ENCODE data around the gene MEIS1. TPM values are rescaled to one million over a fixed set of nuclear protein-coding genes. Genes with fewer than 3 reads are reported as not detected.

Gene MEIS1
- polyA plus RNA-seq, 2 donors: 16.8 to 30.4 TPM

GRCh38 chr2:66595556-66595955, 160.6 kb downstream of the MEIS1 start:
- Histone ChIP-seq H3K4me3 (ENCODE audit: low read depth in 1 of 2, low read length in 2 of 2) (no peak overlapping the region), H3K27ac (ENCODE audit: low read depth in 2 of 2, low read length in 1 of 2) (no peak overlapping the region), H3K36me3 (ENCODE audit: control insufficient read depth in 2 of 2, insufficient read depth in 2 of 2, low read length in 1 of 2) (no peaks in the 10 kb centered on the region), H3K4me1 (ENCODE audit: control insufficient read depth in 2 of 2, insufficient read depth in 2 of 2, low read length in 1 of 2) (no peaks in the 10 kb centered on the region), H3K9me3 (ENCODE audit: control insufficient read depth in 2 of 2, insufficient read depth in 1 of 2, low read depth in 1 of 2, low read length in 1 of 2) (no peaks in the 10 kb centered on the region), H3K27me3 (ENCODE audit: control insufficient read depth in 1 of 2, insufficient read depth in 2 of 2, low read length in 2 of 2) (no peaks in the 10 kb centered on the region)
- WGBS, 2 donors: 48 to 50% methylated on average over 2 of the region's 2 CpGs

GRCh38 chr2:66596256-66596655, 161.3 kb downstream of the MEIS1 start:
- 88 to 90% methylated on average over 2 of the region's 2 CpGs for WGBS, 2 donors

GRCh38 chr2:66601624-66602023, 166.7 kb downstream of the MEIS1 start:
- H3K36me3 ChIP-seq (ENCODE audit: control insufficient read depth in 2 of 2, insufficient read depth in 2 of 2, low read length in 1 of 2): no peaks in the 10 kb centered on the region
- H3K9me3 ChIP-seq (ENCODE audit: control insufficient read depth in 2 of 2, insufficient read depth in 1 of 2, low read depth in 1 of 2, low read length in 1 of 2): no peaks in the 10 kb centered on the region
- no peak overlapping the region for H3K27ac ChIP-seq (ENCODE audit: low read depth in 2 of 2, low read length in 1 of 2)
- WGBS, 2 donors: 45 to 52% methylated on average over 4 of the region's 4 CpGs
- no peak overlapping the region for H3K4me3 ChIP-seq (ENCODE audit: low read depth in 1 of 2, low read length in 2 of 2)
- H3K4me1 ChIP-seq (ENCODE audit: control insufficient read depth in 2 of 2, insufficient read depth in 2 of 2, low read length in 1 of 2): no peaks in the 10 kb centered on the region
- no peaks in the 10 kb centered on the region for H3K27me3 ChIP-seq (ENCODE audit: control insufficient read depth in 1 of 2, insufficient read depth in 2 of 2, low read length in 2 of 2)

More at GRCh38 chr2:66596256-66596655, 161.3 kb downstream of the MEIS1 start:
- Histone ChIP-seq H3K4me1 (ENCODE audit: control insufficient read depth in 2 of 2, insufficient read depth in 2 of 2, low read length in 1 of 2) (no peaks in the 10 kb centered on the region), H3K27me3 (ENCODE audit: control insufficient read depth in 1 of 2, insufficient read depth in 2 of 2, low read length in 2 of 2) (no peaks in the 10 kb centered on the region), H3K9me3 (ENCODE audit: control insufficient read depth in 2 of 2, insufficient read depth in 1 of 2, low read depth in 1 of 2, low read length in 1 of 2) (no peaks in the 10 kb centered on the region), H3K36me3 (ENCODE audit: control insufficient read depth in 2 of 2, insufficient read depth in 2 of 2, low read length in 1 of 2) (no peaks in the 10 kb centered on the region), H3K27ac (ENCODE audit: low read depth in 2 of 2, low read length in 1 of 2) (no peak overlapping the region), H3K4me3 (ENCODE audit: low read depth in 1 of 2, low read length in 2 of 2) (no peak overlapping the region)

- H3K4me3 ChIP-seq (ENCODE audit: low read depth in 1 of 2, low read length in 2 of 2): no peak overlapping the region
- H3K36me3 ChIP-seq (ENCODE audit: control insufficient read depth in 2 of 2, insufficient read depth in 2 of 2, low read length in 1 of 2): no peaks in the 10 kb centered on the region
- no peaks in the 10 kb centered on the region for H3K27me3 ChIP-seq (ENCODE audit: control insufficient read depth in 1 of 2, insufficient read depth in 2 of 2, low read length in 2 of 2)
- no peaks in the 10 kb centered on the region for H3K4me1 ChIP-seq (ENCODE audit: control insufficient read depth in 2 of 2, insufficient read depth in 2 of 2, low read length in 1 of 2)
- H3K27ac ChIP-seq (ENCODE audit: low read depth in 2 of 2, low read length in 1 of 2): no peak overlapping the region
- no peaks in the 10 kb centered on the region for H3K9me3 ChIP-seq (ENCODE audit: control insufficient read depth in 2 of 2, insufficient read depth in 1 of 2, low read depth in 1 of 2, low read length in 1 of 2)
Observed at GRCh38 chr2:66602341-66602740, 167.4 kb downstream of the MEIS1 start.

GRCh38 chr2:66604326-66604725, 169.4 kb downstream of the MEIS1 start:
- Histone ChIP-seq H3K27me3 (ENCODE audit: control insufficient read depth in 1 of 2, insufficient read depth in 2 of 2, low read length in 2 of 2) (no peaks in the 10 kb centered on the region), H3K9me3 (ENCODE audit: control insufficient read depth in 2 of 2, insufficient read depth in 1 of 2, low read depth in 1 of 2, low read length in 1 of 2) (no peaks in the 10 kb centered on the region), H3K27ac (ENCODE audit: low read depth in 2 of 2, low read length in 1 of 2) (no peak overlapping the region), H3K4me3 (ENCODE audit: low read depth in 1 of 2, low read length in 2 of 2) (no peak overlapping the region), H3K4me1 (ENCODE audit: control insufficient read depth in 2 of 2, insufficient read depth in 2 of 2, low read length in 1 of 2) (no peaks in the 10 kb centered on the region), H3K36me3 (ENCODE audit: control insufficient read depth in 2 of 2, insufficient read depth in 2 of 2, low read length in 1 of 2) (no peaks in the 10 kb centered on the region)
- 79 to 82% methylated on average over 2 of the region's 2 CpGs for WGBS, 2 donors

GRCh38 chr2:66604976-66605375, 170.1 kb downstream of the MEIS1 start:
- WGBS, 2 donors: 88 to 95% methylated on average over 7 of the region's 7 CpGs

GRCh38 chr2:66607152-66607551, 172.2 kb downstream of the MEIS1 start:
- WGBS, 2 donors: 91 to 92% methylated on average over 4 of the region's 4 CpGs
- H3K4me3 ChIP-seq (ENCODE audit: low read depth in 1 of 2, low read length in 2 of 2): no peak overlapping the region

More at GRCh38 chr2:66604976-66605375, 170.1 kb downstream of the MEIS1 start:
- Histone ChIP-seq H3K4me1 (ENCODE audit: control insufficient read depth in 2 of 2, insufficient read depth in 2 of 2, low read length in 1 of 2) (no peaks in the 10 kb centered on the region), H3K36me3 (ENCODE audit: control insufficient read depth in 2 of 2, insufficient read depth in 2 of 2, low read length in 1 of 2) (no peaks in the 10 kb centered on the region), H3K27me3 (ENCODE audit: control insufficient read depth in 1 of 2, insufficient read depth in 2 of 2, low read length in 2 of 2) (no peaks in the 10 kb centered on the region), H3K27ac (ENCODE audit: low read depth in 2 of 2, low read length in 1 of 2) (no peak overlapping the region), H3K9me3 (ENCODE audit: control insufficient read depth in 2 of 2, insufficient read depth in 1 of 2, low read depth in 1 of 2, low read length in 1 of 2) (no peaks in the 10 kb centered on the region), H3K4me3 (ENCODE audit: low read depth in 1 of 2, low read length in 2 of 2) (no peak overlapping the region)

More at GRCh38 chr2:66607152-66607551, 172.2 kb downstream of the MEIS1 start:
- no peaks in the 10 kb centered on the region for H3K36me3 ChIP-seq (ENCODE audit: control insufficient read depth in 2 of 2, insufficient read depth in 2 of 2, low read length in 1 of 2)
- no peaks in the 10 kb centered on the region for H3K27me3 ChIP-seq (ENCODE audit: control insufficient read depth in 1 of 2, insufficient read depth in 2 of 2, low read length in 2 of 2)
- no peaks in the 10 kb centered on the region for H3K4me1 ChIP-seq (ENCODE audit: control insufficient read depth in 2 of 2, insufficient read depth in 2 of 2, low read length in 1 of 2)
- no peak overlapping the region for H3K27ac ChIP-seq (ENCODE audit: low read depth in 2 of 2, low read length in 1 of 2)
- H3K9me3 ChIP-seq (ENCODE audit: control insufficient read depth in 2 of 2, insufficient read depth in 1 of 2, low read depth in 1 of 2, low read length in 1 of 2): no peaks in the 10 kb centered on the region
